HG03378 (cell line): ENCODE results near the gene AHCY.
"Not testable (repeated sequence)": the region's sequence is repeated elsewhere in the genome, so short reads cannot be mapped to it uniquely, and the experiment has no call there.

Experiments
- ATAC-seq: cut with Tn5 transposase; IDR thresholded peaks from one replicate; pipeline ENCODE4 v1.9.1; 2021; ENCODE audit warnings: mild to moderate bottlenecking, moderate library complexity; ENCODE audit not compliant: unreplicated experiment

The AHCY gene

GRCh38 chr20:34302723-34303533 is at the start of gene AHCY:
Gene AHCY, minus strand, starts transcription at chr20:34303355. Its CDS starts 85 bp downstream, at chr20:34303270.
- ATAC-seq = peak; percentile 88

- no peak for ATAC-seq
Measured at GRCh38 chr20:34350095-34350494, 46.9 kb upstream of the AHCY start.

GRCh38 chr20:34347571-34347970 is 44.4 kb upstream of the AHCY start:
- ATAC-seq = no peak

- not testable (repeated sequence) for ATAC-seq
Measured at GRCh38 chr20:34346533-34346865, 43.3 kb upstream of the AHCY start.

- ATAC-seq = not testable (repeated sequence)
Measured at GRCh38 chr20:34345839-34346532, 42.8 kb upstream of the AHCY start.

- no peak for ATAC-seq
Measured at GRCh38 chr20:34345402-34345736, 42.2 kb upstream of the AHCY start.

GRCh38 chr20:34344238-34344637 is 41.1 kb upstream of the AHCY start:
- ATAC-seq = no peak

GRCh38 chr20:34343458-34344211 is 40.5 kb upstream of the AHCY start:
- no peak for ATAC-seq

- not testable (repeated sequence) for ATAC-seq
Measured at GRCh38 chr20:34341199-34341598, 38.0 kb upstream of the AHCY start.

- ATAC-seq = not testable (repeated sequence)
Measured at GRCh38 chr20:34340726-34341125, 37.6 kb upstream of the AHCY start.

GRCh38 chr20:34337982-34338726 is 35.0 kb upstream of the AHCY start:
- ATAC-seq = no peak

GRCh38 chr20:34337544-34337943 is 34.4 kb upstream of the AHCY start:
- no peak for ATAC-seq

- no peak for ATAC-seq
Measured at GRCh38 chr20:34334654-34335407, 31.7 kb upstream of the AHCY start.

GRCh38 chr20:34333786-34334185 is 30.6 kb upstream of the AHCY start:
- no peak for ATAC-seq

- no peak for ATAC-seq
Measured at GRCh38 chr20:34332262-34332920, 29.2 kb upstream of the AHCY start.

- no peak for ATAC-seq
Measured at GRCh38 chr20:34331838-34332237, 28.7 kb upstream of the AHCY start.

GRCh38 chr20:34330861-34331544 is 27.8 kb upstream of the AHCY start:
- not testable (repeated sequence) for ATAC-seq

- ATAC-seq = no peak
Measured at GRCh38 chr20:34328928-34329677, 25.9 kb upstream of the AHCY start.
